Measurements from ENCODE around the gene SMARCAL1. TPM values are rescaled to one million over a fixed set of nuclear protein-coding genes. Genes with fewer than 3 reads are reported as not detected.

The SMARCAL1 gene
- total and polyA plus RNA-seq, 4 donors: 3.4 to 9.3 (median 5.4) TPM

DNA sequence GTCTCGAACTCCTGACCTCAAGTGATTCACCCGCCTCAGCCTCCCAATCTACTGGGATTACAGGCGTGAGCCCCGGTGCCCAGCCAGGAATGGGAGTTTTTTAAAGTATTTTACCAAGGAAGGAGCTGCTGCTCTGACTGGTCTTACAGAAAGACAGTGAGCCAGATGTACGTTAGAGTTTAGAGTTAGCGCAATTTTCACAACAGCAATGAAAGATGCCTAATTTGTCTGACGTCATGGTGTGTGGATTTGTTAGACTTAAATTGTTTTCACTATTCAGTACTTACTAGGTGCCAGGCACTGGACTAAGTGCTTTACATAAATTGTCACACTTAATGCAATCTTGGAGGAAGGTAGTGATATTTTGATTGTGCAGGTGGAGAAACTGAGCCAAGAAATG is 74.0 kb downstream of the SMARCAL1 start:
- no peak overlapping the region for H3K4me3 ChIP-seq (ENCODE audit: low read depth in 1 of 3, low read length in 3 of 3)
- H3K36me3 ChIP-seq (ENCODE audit: control insufficient read depth in 4 of 4, insufficient read depth in 3 of 4, low read depth in 1 of 4, low read length in 3 of 4): peaks cover 0 to 8% (median 0%) of the 10 kb centered on the region in 4 donors
- no peaks in the 10 kb centered on the region for H3K9me3 ChIP-seq (ENCODE audit: control insufficient read depth in 4 of 4, low read length in 3 of 4)
- no peak overlapping the region for H3K27ac ChIP-seq (ENCODE audit: low read depth in 1 of 2, low read length in 2 of 2)
- 94% methylated on average over 7 of the region's 7 CpGs for WGBS
- TF ChIP-seq, protein P1, sequence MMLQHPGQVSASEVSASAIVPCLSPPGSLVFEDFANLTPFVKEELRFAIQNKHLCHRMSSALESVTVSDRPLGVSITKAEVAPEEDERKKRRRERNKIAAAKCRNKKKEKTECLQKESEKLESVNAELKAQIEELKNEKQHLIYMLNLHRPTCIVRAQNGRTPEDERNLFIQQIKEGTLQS (IDR thresholded peaks at IDR 0.05): no peak
- TF ChIP-seq, protein P2, sequence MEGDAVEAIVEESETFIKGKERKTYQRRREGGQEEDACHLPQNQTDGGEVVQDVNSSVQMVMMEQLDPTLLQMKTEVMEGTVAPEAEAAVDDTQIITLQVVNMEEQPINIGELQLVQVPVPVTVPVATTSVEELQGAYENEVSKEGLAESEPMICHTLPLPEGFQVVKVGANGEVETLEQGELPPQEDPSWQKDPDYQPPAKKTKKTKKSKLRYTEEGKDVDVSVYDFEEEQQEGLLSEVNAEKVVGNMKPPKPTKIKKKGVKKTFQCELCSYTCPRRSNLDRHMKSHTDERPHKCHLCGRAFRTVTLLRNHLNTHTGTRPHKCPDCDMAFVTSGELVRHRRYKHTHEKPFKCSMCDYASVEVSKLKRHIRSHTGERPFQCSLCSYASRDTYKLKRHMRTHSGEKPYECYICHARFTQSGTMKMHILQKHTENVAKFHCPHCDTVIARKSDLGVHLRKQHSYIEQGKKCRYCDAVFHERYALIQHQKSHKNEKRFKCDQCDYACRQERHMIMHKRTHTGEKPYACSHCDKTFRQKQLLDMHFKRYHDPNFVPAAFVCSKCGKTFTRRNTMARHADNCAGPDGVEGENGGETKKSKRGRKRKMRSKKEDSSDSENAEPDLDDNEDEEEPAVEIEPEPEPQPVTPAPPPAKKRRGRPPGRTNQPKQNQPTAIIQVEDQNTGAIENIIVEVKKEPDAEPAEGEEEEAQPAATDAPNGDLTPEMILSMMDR (IDR thresholded peaks at IDR 0.05; ENCODE audit: low read depth, low read length, missing input control): no peak
- no peak for TF ChIP-seq NR2F2 (IDR thresholded peaks at IDR 0.05)
- no peak for TF ChIP-seq FOXA1 (IDR thresholded peaks at IDR 0.05)
- no peak for TF ChIP-seq RAD21 (IDR thresholded peaks at IDR 0.05)
- no peak for TF ChIP-seq SP1 (IDR thresholded peaks at IDR 0.05)
- TF ChIP-seq, protein P3, sequence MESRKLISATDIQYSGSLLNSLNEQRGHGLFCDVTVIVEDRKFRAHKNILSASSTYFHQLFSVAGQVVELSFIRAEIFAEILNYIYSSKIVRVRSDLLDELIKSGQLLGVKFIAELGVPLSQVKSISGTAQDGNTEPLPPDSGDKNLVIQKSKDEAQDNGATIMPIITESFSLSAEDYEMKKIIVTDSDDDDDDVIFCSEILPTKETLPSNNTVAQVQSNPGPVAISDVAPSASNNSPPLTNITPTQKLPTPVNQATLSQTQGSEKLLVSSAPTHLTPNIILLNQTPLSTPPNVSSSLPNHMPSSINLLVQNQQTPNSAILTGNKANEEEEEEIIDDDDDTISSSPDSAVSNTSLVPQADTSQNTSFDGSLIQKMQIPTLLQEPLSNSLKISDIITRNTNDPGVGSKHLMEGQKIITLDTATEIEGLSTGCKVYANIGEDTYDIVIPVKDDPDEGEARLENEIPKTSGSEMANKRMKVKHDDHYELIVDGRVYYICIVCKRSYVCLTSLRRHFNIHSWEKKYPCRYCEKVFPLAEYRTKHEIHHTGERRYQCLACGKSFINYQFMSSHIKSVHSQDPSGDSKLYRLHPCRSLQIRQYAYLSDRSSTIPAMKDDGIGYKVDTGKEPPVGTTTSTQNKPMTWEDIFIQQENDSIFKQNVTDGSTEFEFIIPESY (IDR thresholded peaks at IDR 0.05): no peak
- TF ChIP-seq YY1 (IDR thresholded peaks at IDR 0.05): no peak
- TF ChIP-seq, protein P4, sequence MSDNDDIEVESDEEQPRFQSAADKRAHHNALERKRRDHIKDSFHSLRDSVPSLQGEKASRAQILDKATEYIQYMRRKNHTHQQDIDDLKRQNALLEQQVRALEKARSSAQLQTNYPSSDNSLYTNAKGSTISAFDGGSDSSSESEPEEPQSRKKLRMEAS (IDR thresholded peaks at IDR 0.05): no peak
- TF ChIP-seq GABPA (IDR thresholded peaks at IDR 0.05 in 1 of 2, conservative IDR thresholded peaks at IDR 0.05 in 1 of 2): no peak
- TF ChIP-seq HNF4A (conservative IDR thresholded peaks at IDR 0.05): no peak
- no peak for TF ChIP-seq FOXA2 (IDR thresholded peaks at IDR 0.05)
- no peak for TF ChIP-seq TAF1 (conservative IDR thresholded peaks at IDR 0.05)
- no peak for TF ChIP-seq HNF4G (IDR thresholded peaks at IDR 0.05)
- H3K4me1 ChIP-seq (ENCODE audit: control insufficient read depth in 4 of 4, insufficient read depth in 4 of 4, low read length in 3 of 4): no peaks in the 10 kb centered on the region
- no peak overlapping the region for H3K9ac ChIP-seq (ENCODE audit: low read depth in 1 of 2, low read length in 2 of 2)
- DNase-seq (ENCODE audit: low spot score): no peak
- H3K27me3 ChIP-seq (ENCODE audit: control insufficient read depth in 4 of 4, insufficient read depth in 4 of 4, low read length in 3 of 4): no peaks in the 10 kb centered on the region

DNA sequence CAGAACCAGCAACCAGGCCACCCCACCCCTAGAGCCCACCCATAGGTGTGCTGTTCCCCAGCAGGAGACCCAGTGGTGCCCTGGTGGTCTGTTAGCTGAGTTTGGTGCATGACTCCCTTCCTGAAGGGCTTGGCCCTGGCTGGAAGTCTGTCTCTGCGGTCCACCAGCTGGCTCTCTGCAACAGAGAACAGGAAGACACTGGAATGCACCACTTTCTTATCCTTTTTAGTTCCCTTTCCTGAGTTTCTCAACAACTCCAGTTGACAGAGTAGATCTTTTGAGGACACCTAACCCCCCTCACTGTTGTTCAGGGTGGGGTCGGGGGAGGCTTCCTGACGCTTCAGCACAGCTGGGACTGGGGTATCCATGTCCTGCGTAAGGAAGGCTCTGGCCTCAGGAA is 74.4 kb downstream of the SMARCAL1 start:
- Histone ChIP-seq H3K27me3 (ENCODE audit: control insufficient read depth in 4 of 4, insufficient read depth in 4 of 4, low read length in 3 of 4) (no peaks in the 10 kb centered on the region), H3K36me3 (ENCODE audit: control insufficient read depth in 4 of 4, insufficient read depth in 3 of 4, low read depth in 1 of 4, low read length in 3 of 4) (peaks cover 0 to 8% (median 0%) of the 10 kb centered on the region in 4 donors), H3K4me1 (ENCODE audit: control insufficient read depth in 4 of 4, insufficient read depth in 4 of 4, low read length in 3 of 4) (no peaks in the 10 kb centered on the region), H3K9me3 (ENCODE audit: control insufficient read depth in 4 of 4, low read length in 3 of 4) (no peaks in the 10 kb centered on the region), H3K27ac (ENCODE audit: low read depth in 1 of 2, low read length in 2 of 2) (no peak overlapping the region), H3K9ac (ENCODE audit: low read depth in 1 of 2, low read length in 2 of 2) (no peak overlapping the region), H3K4me3 (ENCODE audit: low read depth in 1 of 3, low read length in 3 of 3) (no peak overlapping the region)
- TF ChIP-seq EGR1 (IDR thresholded peaks at IDR 0.05; ENCODE audit: low read depth in 2 of 2) (no peak), NR2F2 (IDR thresholded peaks at IDR 0.05) (no peak), RXRA (IDR thresholded peaks at IDR 0.05) (no peak), FOXA2 (IDR thresholded peaks at IDR 0.05) (no peak), HNF4A (conservative IDR thresholded peaks at IDR 0.05) (no peak)
- TF ChIP-seq, protein P5, sequence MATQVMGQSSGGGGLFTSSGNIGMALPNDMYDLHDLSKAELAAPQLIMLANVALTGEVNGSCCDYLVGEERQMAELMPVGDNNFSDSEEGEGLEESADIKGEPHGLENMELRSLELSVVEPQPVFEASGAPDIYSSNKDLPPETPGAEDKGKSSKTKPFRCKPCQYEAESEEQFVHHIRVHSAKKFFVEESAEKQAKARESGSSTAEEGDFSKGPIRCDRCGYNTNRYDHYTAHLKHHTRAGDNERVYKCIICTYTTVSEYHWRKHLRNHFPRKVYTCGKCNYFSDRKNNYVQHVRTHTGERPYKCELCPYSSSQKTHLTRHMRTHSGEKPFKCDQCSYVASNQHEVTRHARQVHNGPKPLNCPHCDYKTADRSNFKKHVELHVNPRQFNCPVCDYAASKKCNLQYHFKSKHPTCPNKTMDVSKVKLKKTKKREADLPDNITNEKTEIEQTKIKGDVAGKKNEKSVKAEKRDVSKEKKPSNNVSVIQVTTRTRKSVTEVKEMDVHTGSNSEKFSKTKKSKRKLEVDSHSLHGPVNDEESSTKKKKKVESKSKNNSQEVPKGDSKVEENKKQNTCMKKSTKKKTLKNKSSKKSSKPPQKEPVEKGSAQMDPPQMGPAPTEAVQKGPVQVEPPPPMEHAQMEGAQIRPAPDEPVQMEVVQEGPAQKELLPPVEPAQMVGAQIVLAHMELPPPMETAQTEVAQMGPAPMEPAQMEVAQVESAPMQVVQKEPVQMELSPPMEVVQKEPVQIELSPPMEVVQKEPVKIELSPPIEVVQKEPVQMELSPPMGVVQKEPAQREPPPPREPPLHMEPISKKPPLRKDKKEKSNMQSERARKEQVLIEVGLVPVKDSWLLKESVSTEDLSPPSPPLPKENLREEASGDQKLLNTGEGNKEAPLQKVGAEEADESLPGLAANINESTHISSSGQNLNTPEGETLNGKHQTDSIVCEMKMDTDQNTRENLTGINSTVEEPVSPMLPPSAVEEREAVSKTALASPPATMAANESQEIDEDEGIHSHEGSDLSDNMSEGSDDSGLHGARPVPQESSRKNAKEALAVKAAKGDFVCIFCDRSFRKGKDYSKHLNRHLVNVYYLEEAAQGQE (IDR thresholded peaks at IDR 0.05): no peak
- TF ChIP-seq, protein P4 (IDR thresholded peaks at IDR 0.05): no peak
- 62% methylated on average over 4 of the region's 4 CpGs for WGBS
- DNase-seq (ENCODE audit: low spot score): no peak

Measured in liver (tissue), 9 donors.